H9 (cell line): ENCODE measurements around the gene BACH2. TPM values are rescaled to one million over a fixed set of nuclear protein-coding genes. Genes with fewer than 3 reads are reported as not detected.

Experiments
- DNase-seq: peaks from one replicate; pipeline ENCODE4 v3.0.0-alpha.2; 2017
- H2AFZ ChIP-seq: one replicate; pipeline ENCODE4 v1.6.1; 2013; ENCODE audit warnings: mild to moderate bottlenecking, low read length, control low read depth, moderate library complexity
- H2AK5ac ChIP-seq: 2 replicates; pipeline ENCODE4 v1.6.1; 2013; ENCODE audit warnings: low read length, control low read depth, mixed read lengths; ENCODE audit not compliant: insufficient read length
- H2BK120ac ChIP-seq: one replicate; pipeline ENCODE4 v1.6.1; 2013; ENCODE audit warnings: low read depth, mild to moderate bottlenecking, low read length, control low read depth, inconsistent platforms; ENCODE audit not compliant: poor library complexity, severe bottlenecking
- H2BK12ac ChIP-seq: 2 replicates; pipeline ENCODE4 v1.6.1; 2013; ENCODE audit warnings: low read length, control low read depth, mixed read lengths, low read depth; ENCODE audit not compliant: insufficient read length
- H2BK15ac ChIP-seq: 2 replicates; pipeline ENCODE4 v1.6.1; 2013; ENCODE audit warnings: low read depth, low read length, control low read depth
- H2BK20ac ChIP-seq: one replicate; pipeline ENCODE4 v1.6.1; 2013; ENCODE audit warnings: low read depth, mild to moderate bottlenecking, low read length, control low read depth, inconsistent platforms; ENCODE audit not compliant: poor library complexity, severe bottlenecking
- H2BK5ac ChIP-seq: 2 replicates; pipeline ENCODE4 v1.6.1; 2013; ENCODE audit warnings: low read length, control low read depth, mixed read lengths; ENCODE audit not compliant: insufficient read length
- H3K14ac ChIP-seq: 2 replicates; pipeline ENCODE4 v1.6.1; 2013; ENCODE audit warnings: low read length, control low read depth; ENCODE audit not compliant: insufficient read depth
- H3K18ac ChIP-seq: 2 replicates; pipeline ENCODE4 v1.6.1; 2013; ENCODE audit warnings: low read depth, mild to moderate bottlenecking, mixed read lengths, low read length, control low read depth; ENCODE audit not compliant: insufficient read length
- H3K23ac ChIP-seq: 2 replicates; pipeline ENCODE4 v1.6.1; 2013; ENCODE audit warnings: low read length, control low read depth, mixed read lengths, low read depth; ENCODE audit not compliant: insufficient read length
- H3K23me2 ChIP-seq: 2 replicates; pipeline ENCODE4 v1.6.1; 2013; ENCODE audit warnings: low read depth, mild to moderate bottlenecking, mixed read lengths, low read length, control low read depth; ENCODE audit not compliant: insufficient read length, poor library complexity, severe bottlenecking
- H3K27ac ChIP-seq: 2 replicates; pipeline ENCODE4 v1.5.1; 2013; ENCODE audit warnings: low read length, control low read depth, mixed read lengths, low read depth; ENCODE audit not compliant: insufficient read length
- H3K27me3 ChIP-seq: 2 replicates; pipeline ENCODE4 v1.6.1; 2013; ENCODE audit warnings: low read length, control low read depth, inconsistent platforms; ENCODE audit not compliant: insufficient read depth
- H3K4ac ChIP-seq: 2 replicates; pipeline ENCODE4 v1.6.1; 2013; ENCODE audit warnings: low read depth, mild to moderate bottlenecking, control low read depth, inconsistent platforms, low read length, moderate library complexity
- H3K4me1 ChIP-seq: 2 replicates; pipeline ENCODE4 v1.6.1; 2013; ENCODE audit warnings: low read length, control low read depth, inconsistent platforms; ENCODE audit not compliant: insufficient read depth
- H3K4me2 ChIP-seq: 2 replicates; pipeline ENCODE4 v1.6.1; 2013; ENCODE audit warnings: low read length, control low read depth, mixed read lengths; ENCODE audit not compliant: insufficient read length, insufficient read depth
- H3K56ac ChIP-seq: 2 replicates; pipeline ENCODE4 v1.6.1; 2013; ENCODE audit warnings: low read depth, mild to moderate bottlenecking, mixed read lengths, low read length, control low read depth; ENCODE audit not compliant: insufficient read length
- H3K79me1 ChIP-seq: 2 replicates; pipeline ENCODE4 v1.6.1; 2013; ENCODE audit warnings: low read depth, mild to moderate bottlenecking, moderate library complexity, low read length, control low read depth, inconsistent platforms; ENCODE audit not compliant: insufficient read depth, poor library complexity, severe bottlenecking
- H3K79me2 ChIP-seq: 2 replicates; pipeline ENCODE4 v1.6.1; 2013; ENCODE audit warnings: low read length, control low read depth, inconsistent platforms; ENCODE audit not compliant: insufficient read depth
- H3K9ac ChIP-seq: 2 replicates; pipeline ENCODE4 v1.6.1; 2013; ENCODE audit warnings: low read length, control low read depth, mixed read lengths; ENCODE audit not compliant: insufficient read length; ENCODE audit errors: extremely low read depth
- H3K9me3 ChIP-seq: one replicate; pipeline ENCODE4 v1.6.1; 2013; ENCODE audit warnings: low read depth, low read length, inconsistent platforms; ENCODE audit not compliant: control insufficient read depth
- H3T11ph ChIP-seq: one replicate; pipeline ENCODE4 v1.6.1; 2013; ENCODE audit warnings: mild to moderate bottlenecking, low read length, control low read depth, inconsistent platforms
- H4K20me1 ChIP-seq: one replicate; pipeline ENCODE4 v1.6.1; 2013; ENCODE audit not compliant: control insufficient read depth, insufficient read length, insufficient read depth
- H4K5ac ChIP-seq: 2 replicates; pipeline ENCODE4 v1.6.1; 2013; ENCODE audit warnings: low read depth, mild to moderate bottlenecking, mixed read lengths, low read length, control low read depth; ENCODE audit not compliant: insufficient read length
- H4K8ac ChIP-seq: replicated peaks from 2 replicates; pipeline ENCODE4 v1.6.1; 2013; ENCODE audit warnings: low read length, control low read depth, mixed read lengths, low read depth; ENCODE audit not compliant: insufficient read length
- H4K91ac ChIP-seq: 2 replicates; pipeline ENCODE4 v1.6.1; 2013; ENCODE audit warnings: low read depth, mild to moderate bottlenecking, moderate library complexity, mixed read lengths, low read length, control low read depth; ENCODE audit not compliant: insufficient read length
- H3K27ac Mint-ChIP-seq, 3 experiments: 2 replicates in 2 of 3; 3 replicates in 1 of 3; pipeline ENCODE4 v1.8.0; 2020 to 2021; ENCODE audit warnings: mixed read lengths in 3 of 3, mild to moderate bottlenecking in 1 of 3, moderate library complexity in 1 of 3
- H3K27me3 Mint-ChIP-seq: 2 replicates; pipeline ENCODE4 v1.8.0; 2021; ENCODE audit warnings: low read depth, mild to moderate bottlenecking, moderate library complexity, mixed read lengths
- H3K36me3 Mint-ChIP-seq, 3 experiments: 2 replicates in 2 of 3; 3 replicates in 1 of 3; pipeline ENCODE4 v1.8.0; 2020 to 2021; ENCODE audit warnings: low read depth in 3 of 3, mixed read lengths in 3 of 3; ENCODE audit not compliant: insufficient read depth in 1 of 3
- H3K4me1 Mint-ChIP-seq, 2 experiments: 2 replicates each; pipeline ENCODE4 v1.8.0; 2020; ENCODE audit warnings: mixed read lengths in 2 of 2
- H3K4me3 Mint-ChIP-seq, 2 experiments: 2 replicates in 1 of 2; 3 replicates in 1 of 2; pipeline ENCODE4 v1.8.0; 2020 to 2021; ENCODE audit warnings: mild to moderate bottlenecking in 2 of 2, mixed read lengths in 2 of 2, moderate library complexity in 1 of 2
- H3K9me3 Mint-ChIP-seq, 2 experiments: 2 replicates in 1 of 2; 3 replicates in 1 of 2; pipeline ENCODE4 v1.8.0; 2020; ENCODE audit warnings: mild to moderate bottlenecking in 2 of 2, mixed read lengths in 2 of 2, moderate library complexity in 1 of 2
- WGBS: extraction: QIAGEN DNeasy Blood & Tissue Kit; methylation state at CpG from one replicate; pipeline ENCODE4 v1.1.7; 2013; ENCODE audit warnings: missing lambda C conversion rate, low lambda C conversion rate, mixed read lengths; ENCODE audit not compliant: insufficient read length; ENCODE audit errors: extremely low coverage; 5-methylcytosine and 5-hydroxymethylcytosine counted together
- total RNA-seq: library from RNA; stranded (reverse); gene quantifications from 2 replicates; pipeline ENCODE4 v1.2.1, GENCODE V29; 2021
- TF ChIP-seq, protein P1 (sequence below): fragments of 200-600 bp; sonication (generic); conservative IDR thresholded peaks from 3 replicates; pipeline ENCODE4 v1.8.0; 2021; ENCODE audit warnings: antibody characterized with exemption, mild to moderate bottlenecking

The BACH2 gene
- total RNA-seq, 1 experiment from 2014 or later, result 2.0 TPM

DNA sequence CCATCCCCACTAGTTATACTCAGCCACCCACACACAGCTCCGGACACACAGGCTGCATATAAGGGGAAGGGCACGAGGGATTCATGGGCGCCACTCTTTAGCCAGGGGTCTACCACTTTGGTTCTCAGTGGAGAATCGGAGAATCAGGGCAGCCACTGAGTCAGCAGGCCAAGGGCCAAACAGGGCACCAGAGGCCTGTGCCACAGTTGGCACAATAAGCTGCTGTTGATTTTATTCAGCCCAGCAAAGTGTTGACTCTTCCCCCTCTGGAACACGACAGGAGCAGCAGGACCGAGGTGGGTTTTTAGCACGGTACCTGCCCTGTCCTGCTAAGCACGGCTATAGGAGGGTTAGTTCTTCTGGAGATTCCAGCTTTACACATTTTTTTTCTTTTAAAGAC, 354.0 kb downstream of the BACH2 start:
- no CpG with 5 or more reads among the region's 8 CpGs for WGBS

More for the DNA sequence above, 354.0 kb downstream of the BACH2 start:
- Histone ChIP-seq H3K4me2 (no peak overlapping the region), H3K9ac (no peak overlapping the region), H2BK12ac (no peak overlapping the region), H4K8ac (no peak overlapping the region), H2BK120ac (no peak overlapping the region), H3K9me3 (no peaks in the 10 kb centered on the region), H3T11ph (no peak overlapping the region), H3K4me1 (no peaks in the 10 kb centered on the region), H3K18ac (no peak overlapping the region), H2AFZ (no peak overlapping the region), H3K4ac (no peak overlapping the region), H3K23ac (no peak overlapping the region), H3K23me2 (no peaks in the 10 kb centered on the region), H2AK5ac (no peak overlapping the region), H3K79me1 (no peaks in the 10 kb centered on the region), H2BK20ac (no peak overlapping the region), H2BK5ac (no peak overlapping the region), H3K27me3 (no peaks in the 10 kb centered on the region), H3K27ac (no peak overlapping the region), H4K91ac (no peak overlapping the region), H2BK15ac (no peak overlapping the region), H3K79me2 (no peaks in the 10 kb centered on the region), H4K20me1 (no peaks in the 10 kb centered on the region), H4K5ac (no peak overlapping the region), H3K56ac (no peak overlapping the region), H3K14ac (no peak overlapping the region)
- Mint-ChIP-seq H3K9me3 (no peaks in the 10 kb centered on the region), H3K4me3 (no peak overlapping the region), H3K27me3 (no peaks in the 10 kb centered on the region), H3K27ac (peak overlapping the region in 1 of 3 experiments; percentile 86; a peak in 1 of 7 replicates), H3K36me3 (no peaks in the 10 kb centered on the region), H3K4me1 (no peaks in the 10 kb centered on the region)
- no peak for DNase-seq
- TF ChIP-seq, protein P1, sequence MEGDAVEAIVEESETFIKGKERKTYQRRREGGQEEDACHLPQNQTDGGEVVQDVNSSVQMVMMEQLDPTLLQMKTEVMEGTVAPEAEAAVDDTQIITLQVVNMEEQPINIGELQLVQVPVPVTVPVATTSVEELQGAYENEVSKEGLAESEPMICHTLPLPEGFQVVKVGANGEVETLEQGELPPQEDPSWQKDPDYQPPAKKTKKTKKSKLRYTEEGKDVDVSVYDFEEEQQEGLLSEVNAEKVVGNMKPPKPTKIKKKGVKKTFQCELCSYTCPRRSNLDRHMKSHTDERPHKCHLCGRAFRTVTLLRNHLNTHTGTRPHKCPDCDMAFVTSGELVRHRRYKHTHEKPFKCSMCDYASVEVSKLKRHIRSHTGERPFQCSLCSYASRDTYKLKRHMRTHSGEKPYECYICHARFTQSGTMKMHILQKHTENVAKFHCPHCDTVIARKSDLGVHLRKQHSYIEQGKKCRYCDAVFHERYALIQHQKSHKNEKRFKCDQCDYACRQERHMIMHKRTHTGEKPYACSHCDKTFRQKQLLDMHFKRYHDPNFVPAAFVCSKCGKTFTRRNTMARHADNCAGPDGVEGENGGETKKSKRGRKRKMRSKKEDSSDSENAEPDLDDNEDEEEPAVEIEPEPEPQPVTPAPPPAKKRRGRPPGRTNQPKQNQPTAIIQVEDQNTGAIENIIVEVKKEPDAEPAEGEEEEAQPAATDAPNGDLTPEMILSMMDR, result no peak
